PC-3 (cell line): ENCODE results near the gene GDF2.

Experiments
- CTCF ChIP-seq: fragments of 300-600 bp; sonication (generic); conservative IDR thresholded peaks from 2 replicates; pipeline ENCODE4 v1.5.1; 2017; ENCODE audit warnings: antibody characterized with exemption, low read depth, mild to moderate bottlenecking, low read length
- EZH2 ChIP-seq: fragments of 300-600 bp; sonication (generic); IDR thresholded peaks from one replicate; pipeline ENCODE4 v1.6.1; 2017; ENCODE audit warnings: antibody characterized with exemption, mild to moderate bottlenecking, low read length; ENCODE audit not compliant: unreplicated experiment
- EZH2phosphoT487 ChIP-seq: fragments of 300-600 bp; sonication (generic); IDR thresholded peaks from 2 replicates; pipeline ENCODE4 v1.6.1; 2018; ENCODE audit warnings: mild to moderate bottlenecking, antibody characterized with exemption, low read length, borderline replicate concordance

- TF ChIP-seq EZH2phosphoT487 (no peak), CTCF (no peak), EZH2 (no peak)
Measured at GRCh38 chr10:47314416-47314970, 7.8 kb upstream of the GDF2 start.
